ENCODE data around the gene SDHD. TPM values are rescaled to one million over a fixed set of nuclear protein-coding genes. Genes with fewer than 3 reads are reported as not detected.

SDHD gene
- total and polyA plus RNA-seq, 9 of the 15 experiments (the other 6 are each of a cell fraction or from before 2014, with no cell fraction given): 150 to 1,225 (median 215) TPM

DNA sequence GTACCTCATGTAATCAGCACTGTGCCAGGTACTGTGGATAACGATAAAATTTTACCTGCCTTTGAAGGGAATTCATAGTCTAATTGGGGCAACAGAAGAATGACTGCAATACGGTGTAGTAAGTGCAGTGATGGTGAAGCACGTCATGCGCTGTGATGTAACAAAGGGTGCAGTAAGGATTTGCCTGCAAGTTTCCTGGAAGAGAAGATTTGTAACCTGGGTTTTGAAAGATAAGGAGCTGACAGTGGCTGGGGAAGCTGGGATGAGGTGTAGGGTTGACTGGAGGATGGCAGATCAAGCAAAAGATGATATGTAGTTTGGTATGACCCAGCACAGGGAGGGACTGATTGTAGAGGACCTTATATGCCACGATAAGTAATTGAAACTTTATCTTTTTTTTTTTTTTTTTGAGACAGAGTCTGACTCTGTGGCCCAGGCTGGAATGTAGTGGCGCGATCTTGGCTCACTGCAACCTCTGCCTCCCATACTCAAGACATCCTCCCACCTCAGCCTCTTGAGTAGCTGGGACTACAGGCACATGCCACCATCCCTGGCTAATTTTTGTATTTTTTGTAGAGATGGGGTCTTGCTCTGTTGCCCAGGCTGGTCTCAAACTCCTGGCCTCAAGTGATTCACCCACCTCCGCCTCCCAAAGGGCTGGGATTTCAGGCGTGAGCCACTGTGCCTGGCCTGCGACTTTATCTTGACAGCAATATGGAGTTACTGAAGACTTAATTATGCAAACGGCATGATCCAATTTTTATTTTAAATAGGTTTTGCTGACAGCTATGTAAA is 11.3 kb downstream of the SDHD start (continued):
- TF ChIP-seq ZNF143 (CRISPR knock-in tag; IDR thresholded peaks at IDR 0.05): no peak
- no peak for TF ChIP-seq ZBTB8A (IDR thresholded peaks at IDR 0.05; ENCODE audit: partially characterized antibody)
- TF ChIP-seq PHTF2 (CRISPR knock-in tag; IDR thresholded peaks at IDR 0.05): no peak
- TF ChIP-seq MEIS2 (IDR thresholded peaks at IDR 0.05; ENCODE audit: partially characterized antibody): peak; percentile 91
- TF ChIP-seq KLF1 (tag; IDR thresholded peaks at IDR 0.05): no peak
- TF ChIP-seq BCLAF1 (IDR thresholded peaks at IDR 0.05; ENCODE audit: borderline replicate concordance in 1 of 2, control insufficient read depth in 1 of 2, low read depth in 2 of 2, low read length in 1 of 2): no peak
- no peak for TF ChIP-seq MXD1 (CRISPR knock-in tag; IDR thresholded peaks at IDR 0.05; ENCODE audit: borderline replicate concordance, poor library complexity, severe bottlenecking)
- TF ChIP-seq BCOR (IDR thresholded peaks at IDR 0.05): peak; percentile 31; the same call in 1 of the 2 replicates
- TF ChIP-seq ZEB2 (IDR thresholded peaks at IDR 0.05): peak; percentile 89
- no peak for TF ChIP-seq ZFP1 (CRISPR knock-in tag; IDR thresholded peaks at IDR 0.05)
- TF ChIP-seq ZNF277 (CRISPR knock-in tag; IDR thresholded peaks at IDR 0.05; ENCODE audit: borderline replicate concordance): no peak
- no peak for TF ChIP-seq KAT8 (IDR thresholded peaks at IDR 0.05; ENCODE audit: low read depth)
- TF ChIP-seq RBM25 (IDR thresholded peaks at IDR 0.05; ENCODE audit: low read depth, low read length, severe bottlenecking): peak; percentile 34
- TF ChIP-seq HDAC2 (IDR thresholded peaks at IDR 0.05): peak; percentile 81
- TF ChIP-seq, protein P1, sequence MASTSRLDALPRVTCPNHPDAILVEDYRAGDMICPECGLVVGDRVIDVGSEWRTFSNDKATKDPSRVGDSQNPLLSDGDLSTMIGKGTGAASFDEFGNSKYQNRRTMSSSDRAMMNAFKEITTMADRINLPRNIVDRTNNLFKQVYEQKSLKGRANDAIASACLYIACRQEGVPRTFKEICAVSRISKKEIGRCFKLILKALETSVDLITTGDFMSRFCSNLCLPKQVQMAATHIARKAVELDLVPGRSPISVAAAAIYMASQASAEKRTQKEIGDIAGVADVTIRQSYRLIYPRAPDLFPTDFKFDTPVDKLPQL (IDR thresholded peaks at IDR 0.05; ENCODE audit: extremely low read depth, insufficient read length): no peak
- TF ChIP-seq ARHGAP35 (IDR thresholded peaks at IDR 0.05; ENCODE audit: partially characterized antibody): no peak
- TF ChIP-seq ZNF274 (IDR thresholded peaks at IDR 0.05; ENCODE audit: borderline replicate concordance, low read depth, low read length): no peak
- no peak for TF ChIP-seq ZNF311 (CRISPR knock-in tag; IDR thresholded peaks at IDR 0.05)
- TF ChIP-seq THRB (CRISPR knock-in tag; conservative IDR thresholded peaks at IDR 0.05): no peak
- no peak for TF ChIP-seq SMARCB1 (IDR thresholded peaks at IDR 0.05; ENCODE audit: insufficient read length, low read depth)
- TF ChIP-seq PHF8 (IDR thresholded peaks at IDR 0.05; ENCODE audit: borderline replicate concordance, low read length): no peak
- TF ChIP-seq SRSF7 (optimal IDR thresholded peaks at IDR 0.05; ENCODE audit: low read depth, low read length): no peak

All from K562 (cell line).